Bronchial epithelial cell (primary cell): Measurements from ENCODE around the gene PECR. TPM values are rescaled to one million over a fixed set of nuclear protein-coding genes. Genes with fewer than 3 reads are reported as not detected.

Experiments used
- DNase-seq: peaks from one replicate; pipeline ENCODE4 v3.0.0-alpha.2; 2010; ENCODE audit warnings: low read depth
- FAIRE-seq: peaks from 2 replicates; lab custom pipeline; 2011; peaks lifted over from hg19 to GRCh38; lab: Jason Lieb, UNC
- H3K27me3 ChIP-seq: 2 replicates; pipeline ENCODE4 v1.5.1; 2011; ENCODE audit warnings: low read length; ENCODE audit not compliant: control insufficient read depth, insufficient read depth
- H3K36me3 ChIP-seq: 2 replicates; pipeline ENCODE4 v1.5.1; 2011; ENCODE audit warnings: low read length; ENCODE audit not compliant: control insufficient read depth, insufficient read depth
- H3K4me3 ChIP-seq: 2 replicates; pipeline ENCODE4 v1.5.1; 2011; ENCODE audit warnings: mild to moderate bottlenecking, low read depth, low read length, control low read depth
- total RNA-seq: library from RNA; depleted of rRNA; stranded (reverse); fragments of >200 nt; gene quantifications from 2 replicates; pipeline ENCODE4 v1.2.1, GENCODE V29; 2014
- TF ChIP-seq, protein P1 (sequence below): IDR thresholded peaks from 2 replicates; pipeline ENCODE4 v1.5.1; 2011; ENCODE audit warnings: mild to moderate bottlenecking, moderate library complexity, low read length, control low read depth, inconsistent platforms; ENCODE audit not compliant: insufficient read depth, severe bottlenecking

PECR gene
- total RNA-seq, 1 donor from 2014 or later, result 21.3 TPM

GRCh38 chr2:216090369-216090786 lies 8.8 kb upstream of the PECR start:
- TF ChIP-seq, protein P1, sequence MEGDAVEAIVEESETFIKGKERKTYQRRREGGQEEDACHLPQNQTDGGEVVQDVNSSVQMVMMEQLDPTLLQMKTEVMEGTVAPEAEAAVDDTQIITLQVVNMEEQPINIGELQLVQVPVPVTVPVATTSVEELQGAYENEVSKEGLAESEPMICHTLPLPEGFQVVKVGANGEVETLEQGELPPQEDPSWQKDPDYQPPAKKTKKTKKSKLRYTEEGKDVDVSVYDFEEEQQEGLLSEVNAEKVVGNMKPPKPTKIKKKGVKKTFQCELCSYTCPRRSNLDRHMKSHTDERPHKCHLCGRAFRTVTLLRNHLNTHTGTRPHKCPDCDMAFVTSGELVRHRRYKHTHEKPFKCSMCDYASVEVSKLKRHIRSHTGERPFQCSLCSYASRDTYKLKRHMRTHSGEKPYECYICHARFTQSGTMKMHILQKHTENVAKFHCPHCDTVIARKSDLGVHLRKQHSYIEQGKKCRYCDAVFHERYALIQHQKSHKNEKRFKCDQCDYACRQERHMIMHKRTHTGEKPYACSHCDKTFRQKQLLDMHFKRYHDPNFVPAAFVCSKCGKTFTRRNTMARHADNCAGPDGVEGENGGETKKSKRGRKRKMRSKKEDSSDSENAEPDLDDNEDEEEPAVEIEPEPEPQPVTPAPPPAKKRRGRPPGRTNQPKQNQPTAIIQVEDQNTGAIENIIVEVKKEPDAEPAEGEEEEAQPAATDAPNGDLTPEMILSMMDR, result no peak
- no peaks in the 10 kb centered on the region for H3K36me3 ChIP-seq
- no peaks in the 10 kb centered on the region for H3K27me3 ChIP-seq
- DNase-seq (no peak), FAIRE-seq (no peak)
- H3K4me3 ChIP-seq, result no peak overlapping the region

DNA sequence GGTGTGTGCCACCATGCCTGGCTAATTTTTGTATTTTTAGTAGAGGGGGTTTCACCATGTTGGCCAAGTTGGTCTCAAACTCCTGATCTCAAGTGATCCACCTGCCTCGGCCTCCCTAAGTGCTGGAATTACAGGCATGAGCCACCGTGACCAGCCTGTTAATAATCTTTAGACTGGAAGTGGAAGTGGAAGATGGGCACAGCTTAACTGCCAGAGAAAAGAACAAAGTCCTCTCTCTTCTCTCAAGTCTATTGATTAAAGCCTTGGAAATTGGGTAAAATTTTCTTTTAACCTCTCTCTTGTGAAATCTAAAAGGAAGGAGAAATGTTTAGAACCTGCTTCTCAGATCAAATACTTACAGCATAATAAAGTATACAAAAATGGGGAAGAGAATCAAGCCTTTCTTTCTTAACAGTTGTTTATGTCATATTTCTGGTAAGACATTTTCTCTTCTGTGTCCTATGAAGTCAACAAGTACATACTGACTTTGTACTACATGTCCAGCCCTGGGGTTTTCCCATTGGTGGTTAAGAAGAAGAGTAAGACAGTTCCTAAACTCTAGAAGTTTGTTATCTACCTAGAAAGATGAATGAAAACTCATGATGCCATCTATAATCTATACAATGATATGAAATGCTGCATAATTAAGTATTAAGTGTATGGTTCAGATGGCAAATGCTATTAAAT lies 4.7 kb upstream of the PECR start:
- FAIRE-seq, result no peak
- no peaks in the 10 kb centered on the region for H3K27me3 ChIP-seq
- H3K36me3 ChIP-seq, result no peaks in the 10 kb centered on the region
- H3K4me3 ChIP-seq, result no peak overlapping the region
- DNase-seq, result no peak
- TF ChIP-seq, protein P1, result no peak

GRCh38 chr2:216084547-216084946 lies 2.9 kb upstream of the PECR start:
- no peak for DNase-seq
- FAIRE-seq, result no peak
- H3K27me3 ChIP-seq, result no peaks in the 10 kb centered on the region

DNA sequence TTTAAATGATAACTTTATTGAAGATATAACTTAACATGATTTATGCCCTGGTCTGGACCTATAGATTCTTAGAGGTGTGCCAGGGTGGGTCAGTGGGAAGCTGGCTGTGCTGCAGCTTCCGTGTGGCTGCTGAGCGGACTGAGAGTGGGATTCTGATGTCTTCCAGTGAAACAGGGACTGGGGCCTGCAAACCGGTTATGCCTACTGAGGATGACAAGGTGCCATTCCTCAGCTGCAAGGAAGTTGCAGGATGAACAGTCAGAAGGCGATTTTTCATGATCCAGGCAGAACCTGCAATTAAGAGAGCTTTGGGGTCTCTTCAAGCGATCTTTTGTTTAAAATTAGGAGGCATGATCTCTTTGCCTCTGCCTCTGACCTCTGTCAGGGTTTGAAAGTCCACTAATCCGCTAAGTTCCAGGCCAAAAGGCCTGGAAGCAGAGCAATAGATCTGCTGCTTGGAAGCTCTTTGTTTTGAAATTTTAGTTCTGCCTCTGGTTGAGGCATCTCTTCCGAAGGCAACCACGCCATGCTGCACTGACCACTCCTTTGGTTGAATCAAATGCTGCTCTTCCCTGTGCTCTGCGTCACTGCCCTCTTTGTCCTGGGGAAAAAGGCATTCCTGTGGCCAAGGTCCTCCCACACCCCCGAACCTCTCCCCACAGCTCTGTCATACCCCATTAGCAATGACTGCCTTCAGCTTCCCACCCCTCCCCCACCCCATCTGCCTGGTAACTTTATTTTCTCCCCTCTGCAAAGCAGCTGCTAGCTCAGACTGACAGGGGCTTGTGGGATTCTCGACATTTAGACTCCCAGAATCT lies 2.1 kb upstream of the PECR start:
- H3K27me3 ChIP-seq, result no peaks in the 10 kb centered on the region
- H3K36me3 ChIP-seq, result no peaks in the 10 kb centered on the region
- no peak for FAIRE-seq
- H3K4me3 ChIP-seq, result no peak overlapping the region
- TF ChIP-seq, protein P1, result no peak
- DNase-seq, result no peak

More at GRCh38 chr2:216084547-216084946, 2.9 kb upstream of the PECR start:
- H3K4me3 ChIP-seq, result no peak overlapping the region
- no peaks in the 10 kb centered on the region for H3K36me3 ChIP-seq
- TF ChIP-seq, protein P1, result no peak

DNA sequence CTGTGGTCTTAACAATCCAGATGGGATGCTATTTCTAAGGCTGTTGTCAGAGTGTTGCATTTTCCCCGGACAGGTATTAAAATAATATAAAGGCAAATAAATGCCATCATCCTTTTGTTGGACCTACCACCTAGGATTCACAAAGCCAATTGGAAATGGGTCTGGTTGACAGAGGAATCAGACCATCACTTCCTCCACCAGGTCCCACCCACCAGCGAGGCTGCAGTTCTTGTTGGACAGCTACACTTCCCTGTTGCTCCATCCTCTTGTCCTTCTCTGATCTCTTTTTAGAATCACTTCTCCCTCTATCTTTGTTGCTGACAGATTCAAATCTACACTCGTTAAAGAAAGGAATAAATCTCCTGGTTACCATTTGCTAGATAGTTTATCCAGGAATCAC lies 1.2 kb upstream of the PECR start:
- no peaks in the 10 kb centered on the region for H3K27me3 ChIP-seq
- no peak for FAIRE-seq
- H3K4me3 ChIP-seq, result no peak overlapping the region
- TF ChIP-seq, protein P1, result no peak
- DNase-seq, result no peak
- no peaks in the 10 kb centered on the region for H3K36me3 ChIP-seq
